ENCODE data around the gene MYBBP1A. TPM values are rescaled to one million over a fixed set of nuclear protein-coding genes. Genes with fewer than 3 reads are reported as not detected.

Gene MYBBP1A
- total RNA-seq, 1 experiment from 2014 or later = 155 TPM

DNA sequence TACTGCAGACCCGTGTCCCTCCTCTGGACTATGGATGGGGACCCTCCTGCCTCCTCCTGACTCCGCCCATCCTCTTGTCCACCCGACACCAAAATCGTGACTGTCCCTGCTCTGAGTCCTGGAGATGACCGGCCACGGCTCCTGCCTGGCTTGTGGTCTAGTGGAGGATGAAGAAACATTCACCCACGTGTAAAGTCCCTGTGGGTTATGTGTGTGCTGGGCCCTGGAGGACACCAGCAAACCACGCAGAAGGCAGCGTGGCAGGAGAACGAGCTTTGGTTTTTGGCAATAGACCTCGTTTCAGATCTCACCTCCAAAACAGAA lies 44.6 kb downstream of the MYBBP1A start:
- Histone ChIP-seq H3K79me2 (ENCODE audit: low read length) (no peaks in the 10 kb centered on the region), H3K27me3 (ENCODE audit: low read length) (no peaks in the 10 kb centered on the region), H4K20me1 (ENCODE audit: low read length) (no peaks in the 10 kb centered on the region), H3K9me3 (ENCODE audit: low read length) (no peaks in the 10 kb centered on the region), H3K4me1 (ENCODE audit: insufficient read depth, low read length) (peaks cover 18% of the 10 kb centered on the region), H3K4me3 (ENCODE audit: low read length) (no peak overlapping the region), H3K27ac (ENCODE audit: low read length) (no peak overlapping the region), H3K9me2 (replicated peaks; ENCODE audit: low read length) (no peaks in the 10 kb centered on the region), H3K9ac (ENCODE audit: low read length) (no peak overlapping the region), H2AFZ (ENCODE audit: low read length) (no peak overlapping the region), H3K4me2 (ENCODE audit: low read length) (no peak overlapping the region), H3F3A (ENCODE audit: low read length, unreplicated experiment) (no peaks in the 10 kb centered on the region), H3K36me3 (ENCODE audit: low read depth, low read length) (no peaks in the 10 kb centered on the region)
- intact Hi-C loops (cut with micrococcal nuclease) = no loop called here
- TF ChIP-seq EZH2phosphoT487 (IDR thresholded peaks at IDR 0.05; ENCODE audit: borderline replicate concordance, low read length) (no peak), EZH2 (IDR thresholded peaks at IDR 0.05; ENCODE audit: low read length, unreplicated experiment) (no peak)
- TF ChIP-seq, protein P1, sequence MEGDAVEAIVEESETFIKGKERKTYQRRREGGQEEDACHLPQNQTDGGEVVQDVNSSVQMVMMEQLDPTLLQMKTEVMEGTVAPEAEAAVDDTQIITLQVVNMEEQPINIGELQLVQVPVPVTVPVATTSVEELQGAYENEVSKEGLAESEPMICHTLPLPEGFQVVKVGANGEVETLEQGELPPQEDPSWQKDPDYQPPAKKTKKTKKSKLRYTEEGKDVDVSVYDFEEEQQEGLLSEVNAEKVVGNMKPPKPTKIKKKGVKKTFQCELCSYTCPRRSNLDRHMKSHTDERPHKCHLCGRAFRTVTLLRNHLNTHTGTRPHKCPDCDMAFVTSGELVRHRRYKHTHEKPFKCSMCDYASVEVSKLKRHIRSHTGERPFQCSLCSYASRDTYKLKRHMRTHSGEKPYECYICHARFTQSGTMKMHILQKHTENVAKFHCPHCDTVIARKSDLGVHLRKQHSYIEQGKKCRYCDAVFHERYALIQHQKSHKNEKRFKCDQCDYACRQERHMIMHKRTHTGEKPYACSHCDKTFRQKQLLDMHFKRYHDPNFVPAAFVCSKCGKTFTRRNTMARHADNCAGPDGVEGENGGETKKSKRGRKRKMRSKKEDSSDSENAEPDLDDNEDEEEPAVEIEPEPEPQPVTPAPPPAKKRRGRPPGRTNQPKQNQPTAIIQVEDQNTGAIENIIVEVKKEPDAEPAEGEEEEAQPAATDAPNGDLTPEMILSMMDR (conservative IDR thresholded peaks at IDR 0.05; ENCODE audit: low read depth, low read length) = no peak
- CTCF ChIA-PET = no interaction called here
- no TSS peak for BruUV-seq (replicated peaks)
- ATAC-seq (no peak), DNase-seq (no peak)
- POLR2A ChIA-PET (ENCODE audit: unreplicated experiment) = no interaction called here

DNA sequence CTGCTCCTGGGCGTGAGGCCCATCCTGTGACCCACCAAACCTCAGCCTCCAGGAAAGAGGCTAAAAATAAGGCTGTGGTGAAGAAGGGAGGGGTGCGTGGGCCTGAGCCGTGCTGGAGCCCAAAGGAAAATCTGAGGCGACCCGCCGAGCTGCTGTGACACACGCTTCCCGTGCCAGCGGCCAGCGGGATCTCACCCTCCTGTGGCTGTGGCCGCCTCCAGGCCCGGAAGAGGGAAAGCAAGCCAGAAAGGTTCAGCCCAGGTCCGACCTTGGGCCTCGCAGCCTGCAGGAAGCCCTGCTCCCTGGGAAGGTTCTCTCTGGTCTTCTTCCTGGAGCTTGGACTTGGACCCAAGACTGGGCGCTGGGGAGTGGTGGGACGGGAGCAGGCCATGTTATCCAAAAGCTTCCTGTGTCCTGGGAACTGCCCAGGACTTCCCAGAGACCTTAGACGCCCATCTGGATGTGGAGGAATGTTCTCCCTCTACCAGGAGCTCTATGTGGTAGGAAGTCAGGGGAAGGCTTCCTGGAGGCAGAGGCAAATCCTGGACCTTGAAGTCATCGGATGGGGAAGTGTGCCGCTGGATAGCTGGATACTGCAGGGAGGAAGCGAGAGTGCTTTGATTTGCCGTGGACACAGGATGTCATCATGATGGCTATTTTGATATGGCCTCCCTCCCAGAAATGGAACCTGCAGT lies 45.1 kb downstream of the MYBBP1A start:
- H3F3A ChIP-seq (ENCODE audit: low read length, unreplicated experiment) = no peaks in the 10 kb centered on the region
- no peaks in the 10 kb centered on the region for H3K36me3 ChIP-seq (ENCODE audit: low read depth, low read length)
- POLR2A ChIA-PET (ENCODE audit: unreplicated experiment) = no interaction called here
- TF ChIP-seq EZH2phosphoT487 (IDR thresholded peaks at IDR 0.05; ENCODE audit: borderline replicate concordance, low read length) = no peak
- no peak for TF ChIP-seq EZH2 (IDR thresholded peaks at IDR 0.05; ENCODE audit: low read length, unreplicated experiment)
- TF ChIP-seq, protein P1 (conservative IDR thresholded peaks at IDR 0.05; ENCODE audit: low read depth, low read length) = no peak
- DNase-seq = no peak
- no peak overlapping the region for H3K4me3 ChIP-seq (ENCODE audit: low read length)
- intact Hi-C loops (cut with micrococcal nuclease) = no loop called here
- H4K20me1 ChIP-seq (ENCODE audit: low read length) = no peaks in the 10 kb centered on the region
- H3K9me3 ChIP-seq (ENCODE audit: low read length) = no peaks in the 10 kb centered on the region
- no peak overlapping the region for H3K4me2 ChIP-seq (ENCODE audit: low read length)
- no peaks in the 10 kb centered on the region for H3K79me2 ChIP-seq (ENCODE audit: low read length)
- no peak overlapping the region for H2AFZ ChIP-seq (ENCODE audit: low read length)
- ATAC-seq = no peak
- H3K9me2 ChIP-seq (replicated peaks; ENCODE audit: low read length) = no peaks in the 10 kb centered on the region
- CTCF ChIA-PET = no interaction called here
- H3K27me3 ChIP-seq (ENCODE audit: low read length) = no peaks in the 10 kb centered on the region
- no TSS peak for BruUV-seq (replicated peaks)
- no peak overlapping the region for H3K9ac ChIP-seq (ENCODE audit: low read length)
- H3K4me1 ChIP-seq (ENCODE audit: insufficient read depth, low read length) = peaks cover 22% of the 10 kb centered on the region
- H3K27ac ChIP-seq (ENCODE audit: low read length) = no peak overlapping the region

DNA sequence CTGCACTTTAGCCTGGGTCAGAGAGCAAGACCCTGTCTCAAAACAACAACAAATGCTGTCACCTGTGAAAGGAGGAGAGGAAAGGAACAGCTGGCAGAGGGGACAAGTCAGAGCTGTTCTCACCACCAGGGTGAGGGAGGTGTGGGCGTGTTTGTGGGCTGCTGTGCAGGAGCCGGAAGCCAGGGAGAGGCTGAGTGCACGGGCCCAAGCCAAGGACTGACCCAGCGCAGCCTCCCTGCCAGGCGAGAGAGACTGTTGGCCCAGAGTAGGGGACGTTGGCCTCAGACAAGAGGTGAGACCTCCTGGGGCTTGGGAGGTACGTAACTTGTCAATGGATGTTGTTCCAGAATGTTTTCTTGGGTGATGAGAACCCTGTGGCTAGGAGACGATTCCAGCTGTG lies 45.8 kb downstream of the MYBBP1A start:
- DNase-seq (no peak), ATAC-seq (no peak)
- Histone ChIP-seq H3K36me3 (ENCODE audit: low read depth, low read length) (no peaks in the 10 kb centered on the region), H3K9me2 (replicated peaks; ENCODE audit: low read length) (no peaks in the 10 kb centered on the region), H3K4me3 (ENCODE audit: low read length) (no peak overlapping the region), H3K27me3 (ENCODE audit: low read length) (no peaks in the 10 kb centered on the region), H2AFZ (ENCODE audit: low read length) (no peak overlapping the region), H3K79me2 (ENCODE audit: low read length) (no peaks in the 10 kb centered on the region), H3K27ac (ENCODE audit: low read length) (no peak overlapping the region), H3F3A (ENCODE audit: low read length, unreplicated experiment) (no peaks in the 10 kb centered on the region), H3K4me1 (ENCODE audit: insufficient read depth, low read length) (peaks cover 25% of the 10 kb centered on the region), H3K9me3 (ENCODE audit: low read length) (no peaks in the 10 kb centered on the region), H3K9ac (ENCODE audit: low read length) (no peak overlapping the region), H4K20me1 (ENCODE audit: low read length) (no peaks in the 10 kb centered on the region), H3K4me2 (ENCODE audit: low read length) (no peak overlapping the region)
- POLR2A ChIA-PET (ENCODE audit: unreplicated experiment) = no interaction called here
- TF ChIP-seq, protein P1 (conservative IDR thresholded peaks at IDR 0.05; ENCODE audit: low read depth, low read length) = no peak
- TF ChIP-seq EZH2 (IDR thresholded peaks at IDR 0.05; ENCODE audit: low read length, unreplicated experiment) (no peak), EZH2phosphoT487 (IDR thresholded peaks at IDR 0.05; ENCODE audit: borderline replicate concordance, low read length) (no peak)
- no TSS peak for BruUV-seq (replicated peaks)
- CTCF ChIA-PET = no interaction called here
- intact Hi-C loops (cut with micrococcal nuclease) = no loop called here
